ENCODE measurements around the gene KCNT1.

- no peak for TF ChIP-seq POLR2A (IDR thresholded peaks at IDR 0.05)
- TF ChIP-seq CTCF (IDR thresholded peaks at IDR 0.05) = no peak
Measured at GRCh38 chr9:135714242-135715055, 12.5 kb downstream of the KCNT1 start.
